Ishikawa (cell line): ENCODE data around the gene RIGI.

Experiments used
- CEBPB ChIP-seq: IDR thresholded peaks from 2 replicates; pipeline ENCODE4 v1.6.1; 2012
- EGR1 ChIP-seq: IDR thresholded peaks from 2 replicates; pipeline ENCODE4 v1.6.1; 2012
- EP300 ChIP-seq: IDR thresholded peaks from 2 replicates; pipeline ENCODE4 v1.6.1; 2012; ENCODE audit warnings: borderline replicate concordance
- FOXM1 ChIP-seq: IDR thresholded peaks from 2 replicates; pipeline ENCODE4 v1.6.1; 2012; ENCODE audit warnings: low read depth, borderline replicate concordance
- NFIC ChIP-seq: IDR thresholded peaks from 2 replicates; pipeline ENCODE4 v1.6.1; 2012
- RAD21 ChIP-seq: IDR thresholded peaks from 2 replicates; pipeline ENCODE4 v1.6.1; 2012; ENCODE audit warnings: low read depth
- REST ChIP-seq: IDR thresholded peaks from 2 replicates; pipeline ENCODE4 v1.6.1; 2012; ENCODE audit warnings: low read depth, mild to moderate bottlenecking
- TAF1 ChIP-seq: IDR thresholded peaks from 2 replicates; pipeline ENCODE4 v1.6.1; 2012; ENCODE audit warnings: low read depth, mild to moderate bottlenecking
- TCF12 ChIP-seq: IDR thresholded peaks from 2 replicates; pipeline ENCODE4 v1.6.1; 2012; ENCODE audit warnings: low read depth
- TEAD4 ChIP-seq: IDR thresholded peaks from 2 replicates; pipeline ENCODE4 v1.6.1; 2012
- USF1 ChIP-seq: IDR thresholded peaks from 2 replicates; pipeline ENCODE4 v1.6.1; 2012
- YY1 ChIP-seq: IDR thresholded peaks from 2 replicates; pipeline ENCODE4 v1.6.1; 2012; ENCODE audit warnings: low read depth
- ZBTB7A ChIP-seq: IDR thresholded peaks from 2 replicates; pipeline ENCODE4 v1.6.1; 2012; ENCODE audit warnings: low read depth
- TF ChIP-seq, protein P1 (sequence below): IDR thresholded peaks from 2 replicates; pipeline ENCODE4 v1.6.1; 2012

GRCh38 chr9:32501868-32502267 is 24.1 kb downstream of the RIGI start:
- TF ChIP-seq CEBPB (no peak), EP300 (no peak), REST (no peak), TAF1 (no peak), NFIC (no peak), RAD21 (no peak), ZBTB7A (no peak), FOXM1 (no peak), TEAD4 (no peak), USF1 (no peak), TCF12 (no peak), YY1 (no peak), EGR1 (no peak)
- TF ChIP-seq, protein P1, sequence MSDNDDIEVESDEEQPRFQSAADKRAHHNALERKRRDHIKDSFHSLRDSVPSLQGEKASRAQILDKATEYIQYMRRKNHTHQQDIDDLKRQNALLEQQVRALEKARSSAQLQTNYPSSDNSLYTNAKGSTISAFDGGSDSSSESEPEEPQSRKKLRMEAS, result no peak
